GM19351 (cell line): Measurements from ENCODE around the gene KIF2C.
A peak's percentile ranks its signal among the peaks of the same experiment; 100 is the strongest.

Source experiments
- ATAC-seq: cut with Tn5 transposase; IDR thresholded peaks from one replicate; pipeline ENCODE4 v1.9.1; 2021; ENCODE audit warnings: mild to moderate bottlenecking, moderate library complexity; ENCODE audit not compliant: unreplicated experiment

The KIF2C gene

DNA sequence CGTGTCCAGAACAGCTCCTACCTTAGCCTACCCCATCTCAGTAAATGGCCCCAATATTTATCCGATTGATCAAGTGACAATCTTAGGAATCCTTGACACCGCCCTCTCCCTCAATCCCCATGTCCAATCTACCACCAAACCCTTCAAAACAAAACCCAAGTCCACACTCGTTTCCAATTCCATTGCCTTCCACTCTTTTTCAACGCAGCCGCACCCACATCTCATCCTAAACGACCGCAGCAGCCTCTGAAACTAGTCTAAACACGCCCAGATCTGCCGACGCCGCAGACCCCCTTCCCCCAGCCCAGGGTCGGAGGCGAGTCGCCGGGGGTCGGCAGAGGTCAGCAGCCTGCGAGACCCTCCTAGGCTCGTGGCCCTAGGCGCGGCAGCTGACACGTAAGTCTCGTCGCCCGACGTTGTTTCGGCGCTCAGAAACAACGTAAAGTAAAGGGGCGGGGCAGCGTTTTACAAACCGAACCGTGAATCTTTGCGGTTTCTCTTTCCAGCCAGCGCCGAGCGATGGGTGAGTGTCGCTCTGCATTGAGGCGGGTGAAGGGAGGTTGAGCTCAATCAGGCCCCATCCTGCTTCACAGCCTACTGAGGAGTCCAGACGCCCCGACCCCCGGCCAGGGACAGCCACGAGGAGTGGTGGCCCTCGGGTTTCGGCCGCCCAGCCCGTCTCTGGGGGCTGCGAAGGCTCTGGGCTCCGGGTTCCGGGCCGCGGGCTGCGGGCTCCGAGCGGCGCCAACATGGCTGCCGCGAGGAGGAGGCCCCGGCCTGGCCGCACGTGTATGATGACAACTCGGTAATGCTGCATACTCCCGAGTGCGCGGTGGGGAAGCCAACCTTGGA is 35.7 kb downstream of the KIF2C start, which contains the start of gene RPS8:
TSS of gene RPS8 (plus strand) at position 463 of the 852 bp plus-strand sequence. CDS start at position 520, 57 bp downstream.
- peak; percentile 82 for ATAC-seq

DNA sequence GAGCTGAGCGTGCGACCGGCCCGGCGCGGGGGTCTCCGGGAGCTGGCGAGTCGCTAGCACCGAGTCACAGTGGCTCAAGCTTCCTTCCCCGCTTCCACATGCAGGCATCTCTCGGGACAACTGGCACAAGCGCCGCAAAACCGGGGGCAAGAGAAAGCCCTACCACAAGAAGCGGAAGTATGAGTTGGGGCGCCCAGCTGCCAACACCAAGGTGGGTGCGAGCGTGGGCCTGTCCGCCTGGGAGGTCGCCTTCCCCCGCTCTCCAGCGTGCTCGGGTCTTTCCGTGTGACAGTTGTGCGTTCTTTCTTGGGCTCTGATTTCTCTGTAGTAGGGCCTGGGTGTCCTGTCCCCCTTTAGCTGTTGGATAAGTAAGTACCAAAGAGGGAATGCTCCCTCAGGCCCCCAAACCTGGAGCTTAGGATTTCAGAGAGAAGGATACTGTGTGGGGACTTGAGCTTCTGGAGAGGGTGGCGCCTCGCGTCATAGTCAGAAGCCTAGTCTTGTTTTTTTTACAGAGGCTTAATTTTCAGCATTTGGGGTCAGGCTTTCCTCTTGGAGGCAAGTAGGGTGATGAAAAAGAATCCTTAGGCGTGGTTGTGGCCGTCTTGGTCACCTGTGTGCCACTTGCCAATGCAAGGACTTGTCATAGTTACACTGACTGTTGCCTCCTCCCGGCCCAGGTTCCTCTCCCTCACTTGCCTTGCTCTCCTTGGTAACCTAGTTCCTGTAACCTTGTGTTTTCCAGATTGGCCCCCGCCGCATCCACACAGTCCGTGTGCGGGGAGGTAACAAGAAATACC is 36.5 kb downstream of the KIF2C start:
- peak; percentile 16 for ATAC-seq

DNA sequence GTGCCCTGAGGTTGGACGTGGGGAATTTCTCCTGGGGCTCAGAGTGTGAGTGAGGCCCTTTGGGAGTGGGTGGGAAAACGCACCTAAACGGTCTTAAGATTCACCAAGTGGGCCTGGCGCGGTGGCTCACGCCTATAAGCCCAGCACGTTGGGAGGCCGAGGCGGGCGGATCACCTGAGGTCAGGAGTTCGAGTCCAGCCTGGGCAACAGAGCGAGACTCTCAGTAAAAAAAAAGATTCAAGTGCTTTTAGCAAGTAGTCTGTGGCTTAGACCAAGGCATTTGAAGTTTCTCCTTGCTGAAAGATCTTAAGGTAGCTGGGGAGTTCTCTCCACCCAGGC is 37.1 kb downstream of the KIF2C start:
- no peak for ATAC-seq

DNA sequence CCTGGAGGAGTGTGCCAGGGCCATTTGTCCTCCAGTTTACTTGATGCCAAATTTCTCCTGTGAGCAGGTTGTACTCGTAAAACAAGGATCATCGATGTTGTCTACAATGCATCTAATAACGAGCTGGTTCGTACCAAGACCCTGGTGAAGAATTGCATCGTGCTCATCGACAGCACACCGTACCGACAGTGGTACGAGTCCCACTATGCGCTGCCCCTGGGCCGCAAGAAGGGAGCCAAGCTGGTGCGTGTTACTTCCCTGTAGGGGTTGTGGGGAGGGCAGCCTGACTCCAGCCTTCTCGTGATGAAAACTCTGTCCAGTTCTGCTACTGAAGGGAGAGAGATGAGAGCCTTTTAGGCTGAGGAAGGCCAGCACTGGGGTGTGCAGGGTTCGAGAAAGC is 37.9 kb downstream of the KIF2C start:
- ATAC-seq = no peak

DNA sequence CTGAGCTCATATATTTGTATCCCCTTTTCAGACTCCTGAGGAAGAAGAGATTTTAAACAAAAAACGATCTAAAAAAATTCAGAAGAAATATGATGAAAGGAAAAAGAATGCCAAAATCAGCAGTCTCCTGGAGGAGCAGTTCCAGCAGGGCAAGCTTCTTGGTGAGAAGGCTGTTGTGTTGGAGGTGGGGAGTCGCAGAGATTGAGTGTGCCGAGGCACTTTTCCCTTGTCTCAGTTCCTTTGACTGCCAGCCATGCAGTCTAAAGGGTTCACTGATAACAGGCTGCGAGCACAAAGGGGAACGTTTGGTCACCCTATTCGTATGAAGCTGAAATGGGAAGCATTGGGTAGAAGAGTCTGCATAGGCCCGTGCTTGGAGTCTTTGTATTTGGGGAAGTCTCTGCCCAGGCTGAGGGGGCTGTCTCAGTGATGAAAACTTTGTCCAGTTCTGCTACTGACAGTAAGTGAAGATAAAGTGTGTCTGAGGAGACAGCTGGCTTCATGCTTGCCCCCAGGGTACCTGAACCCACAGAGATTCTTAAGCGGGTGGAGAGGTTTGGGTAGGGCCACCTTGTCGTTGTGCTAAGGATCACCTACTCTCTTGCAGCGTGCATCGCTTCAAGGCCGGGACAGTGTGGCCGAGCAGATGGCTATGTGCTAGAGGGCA is 38.5 kb downstream of the KIF2C start:
- ATAC-seq = no peak

DNA sequence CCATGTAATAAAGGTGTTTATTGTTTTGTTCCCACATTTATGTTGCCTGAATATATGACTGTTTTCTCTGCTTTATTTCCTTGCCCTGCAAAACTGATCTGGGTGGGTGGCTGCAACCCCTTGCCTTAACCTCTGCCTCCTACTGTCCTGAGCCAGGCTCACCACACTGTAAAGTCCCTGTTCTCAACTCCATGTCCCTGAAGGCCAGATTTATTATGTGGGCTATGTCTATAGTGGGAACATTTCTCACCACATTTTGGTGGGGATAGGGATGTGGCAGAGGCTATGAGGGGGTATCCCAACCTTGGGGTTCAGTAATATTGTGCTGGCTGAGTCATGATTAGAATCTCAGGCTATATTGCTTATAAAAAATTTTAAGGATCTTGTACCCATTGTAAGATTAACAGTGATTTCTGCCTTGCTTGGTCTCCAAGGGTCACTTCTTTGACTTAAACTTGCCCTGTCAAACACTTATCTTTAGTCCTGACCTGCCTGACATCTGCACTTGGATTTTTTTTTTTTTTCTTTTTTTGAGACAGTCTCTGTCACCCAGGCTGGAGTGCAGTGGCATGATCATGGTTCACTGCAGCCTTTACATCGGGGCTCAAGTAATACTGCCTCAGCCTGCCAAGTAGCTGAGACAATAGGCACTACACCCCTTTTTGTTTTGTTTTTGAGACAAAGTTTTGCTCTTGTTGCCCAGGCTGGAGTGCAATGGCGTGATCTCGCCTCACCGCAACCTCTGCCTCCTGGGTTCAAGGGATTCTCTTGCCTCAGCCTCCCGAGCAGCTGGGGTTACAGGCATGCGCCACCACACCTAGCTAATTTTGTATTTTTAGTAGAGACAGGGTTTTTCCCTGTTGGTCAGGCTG is 39.3 kb downstream of the KIF2C start:
- ATAC-seq = no peak

DNA sequence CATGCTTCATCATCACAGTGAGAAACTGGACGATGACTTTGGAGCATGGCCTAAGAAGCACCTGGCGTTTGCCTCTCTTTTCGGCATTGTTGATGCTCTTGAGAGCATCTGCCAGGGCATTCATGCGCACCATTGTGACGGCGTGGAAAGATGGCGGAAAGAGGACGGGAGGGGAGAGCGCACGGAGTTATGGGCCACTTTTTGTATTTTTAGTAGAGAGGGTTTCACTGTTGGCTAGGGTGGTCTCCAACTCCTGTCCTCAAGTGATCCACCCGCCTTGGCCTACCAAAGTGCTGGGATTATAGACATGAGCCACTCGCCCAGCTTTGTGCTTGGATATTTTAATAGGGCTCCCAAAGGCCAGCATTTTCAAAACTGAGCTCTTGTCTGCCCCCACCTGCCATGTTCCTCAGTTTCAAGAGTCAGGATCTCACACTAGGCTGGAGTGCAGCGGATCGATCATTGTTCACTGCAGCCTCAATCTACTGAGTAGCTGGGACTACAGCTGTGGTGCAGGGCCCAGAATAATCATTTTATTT is 41.0 kb downstream of the KIF2C start:
- ATAC-seq = no peak

DNA sequence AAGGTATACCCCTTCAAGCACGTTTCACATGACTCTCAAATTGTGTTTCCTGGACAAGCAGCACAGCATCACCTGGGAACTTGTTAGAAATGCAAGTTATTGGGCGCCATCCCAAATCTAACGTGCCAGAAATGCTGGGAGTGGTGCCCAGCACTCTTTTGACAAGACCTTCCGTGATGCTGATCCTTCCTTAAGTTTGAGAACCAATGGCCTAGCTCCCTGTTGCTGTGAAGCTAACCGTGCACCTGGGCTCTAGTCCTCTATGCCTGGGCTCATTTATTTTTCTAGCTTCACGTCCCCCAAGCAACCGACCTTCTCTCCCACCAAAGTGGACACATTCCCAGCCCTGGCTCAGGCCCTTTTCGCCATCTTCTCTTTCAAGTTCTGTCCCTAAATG is 44.1 kb downstream of the KIF2C start:
- no peak for ATAC-seq

DNA sequence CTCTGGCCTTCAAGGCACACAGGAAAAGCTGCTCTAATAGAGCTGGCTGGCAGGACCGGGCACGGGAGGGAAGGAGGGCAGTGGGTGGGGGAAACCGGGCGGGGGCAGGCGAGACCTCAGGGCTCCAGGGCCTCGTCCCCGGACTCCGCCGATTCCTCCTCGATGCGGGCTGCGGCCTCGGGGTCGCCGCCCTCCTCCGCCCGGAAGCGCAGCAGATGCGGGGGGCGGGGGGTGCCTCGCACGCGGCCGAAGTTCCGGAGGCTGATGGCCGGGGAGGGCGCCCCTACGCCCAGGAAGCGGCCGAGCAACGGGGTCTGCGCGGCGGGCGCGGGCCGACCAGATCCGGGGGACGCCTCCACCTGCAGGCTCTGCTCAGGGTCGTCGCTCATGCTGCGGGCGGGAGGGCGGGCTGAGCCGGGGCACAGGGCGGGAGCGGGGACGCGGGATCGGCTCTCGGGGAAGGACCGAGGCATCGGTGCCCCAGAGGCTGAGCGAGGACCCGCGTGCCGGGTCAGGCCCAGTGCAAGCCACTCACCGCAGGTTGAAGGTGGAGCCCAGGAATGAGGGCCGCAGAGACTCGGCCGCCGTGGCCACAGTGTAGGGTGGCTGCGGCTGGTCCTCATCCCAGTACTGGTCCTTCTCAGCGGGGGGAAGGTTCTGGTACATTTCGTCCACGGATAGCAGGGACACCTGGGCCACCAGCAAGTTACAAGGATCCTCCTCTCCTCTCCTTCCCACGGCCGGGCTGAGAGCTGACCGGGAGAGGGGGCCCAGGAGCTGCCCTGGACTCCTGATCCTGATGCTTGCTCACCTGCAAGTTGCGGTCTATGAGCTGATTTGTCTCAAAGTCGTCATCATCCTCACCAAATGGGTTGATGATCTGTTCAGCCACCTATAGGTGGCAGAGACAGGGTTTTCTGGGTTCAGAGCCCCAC is 44.7 kb downstream of the KIF2C start:
- ATAC-seq = no peak

DNA sequence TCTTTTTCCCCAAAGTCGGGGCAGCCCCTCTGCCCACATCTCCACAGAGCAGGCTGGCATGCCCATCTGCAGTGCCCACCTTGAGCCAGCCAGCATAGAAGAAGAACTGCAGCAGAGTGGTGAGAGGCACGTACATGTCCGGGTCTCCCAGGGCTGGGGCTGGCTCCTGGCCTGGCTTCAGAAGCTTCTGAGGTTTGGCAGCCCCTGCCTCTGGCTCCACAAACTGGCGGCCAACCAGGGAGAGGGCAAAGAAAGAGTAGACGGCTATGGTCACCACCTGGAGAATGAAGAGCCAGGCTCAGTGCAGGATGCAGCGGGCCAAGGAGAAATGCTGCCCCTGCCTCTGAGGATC is 45.4 kb downstream of the KIF2C start:
- no peak for ATAC-seq

DNA sequence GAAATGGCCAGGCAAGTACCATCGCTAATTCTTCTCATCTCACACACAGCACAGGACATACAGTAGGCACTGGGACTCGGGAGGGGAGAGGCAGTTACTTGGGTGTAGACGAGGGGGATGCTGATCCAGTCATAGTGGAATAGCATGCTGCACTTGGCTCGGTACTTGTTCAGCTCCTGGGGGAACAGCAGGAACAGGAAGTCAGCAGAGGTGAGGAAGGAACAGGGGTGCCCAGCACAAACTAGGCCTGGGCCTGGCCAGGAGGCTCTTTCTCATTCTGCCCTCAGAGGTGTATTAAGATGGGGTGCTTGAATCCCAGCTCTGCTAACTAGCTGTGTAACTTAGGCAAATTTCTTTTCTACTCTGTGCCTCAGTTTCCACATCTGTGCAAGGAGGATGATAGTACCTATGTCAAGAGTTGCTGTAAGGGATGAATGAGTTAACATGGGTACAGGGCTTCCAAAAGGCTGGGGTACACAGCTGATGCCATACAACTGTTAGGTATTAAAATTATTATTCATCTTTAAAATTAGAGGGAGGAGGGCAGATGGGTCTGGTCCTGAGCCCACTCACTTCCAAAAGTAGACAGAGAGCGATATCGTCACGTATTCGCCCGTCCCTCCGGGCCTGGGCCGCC is 46.0 kb downstream of the KIF2C start:
- no peak for ATAC-seq

DNA sequence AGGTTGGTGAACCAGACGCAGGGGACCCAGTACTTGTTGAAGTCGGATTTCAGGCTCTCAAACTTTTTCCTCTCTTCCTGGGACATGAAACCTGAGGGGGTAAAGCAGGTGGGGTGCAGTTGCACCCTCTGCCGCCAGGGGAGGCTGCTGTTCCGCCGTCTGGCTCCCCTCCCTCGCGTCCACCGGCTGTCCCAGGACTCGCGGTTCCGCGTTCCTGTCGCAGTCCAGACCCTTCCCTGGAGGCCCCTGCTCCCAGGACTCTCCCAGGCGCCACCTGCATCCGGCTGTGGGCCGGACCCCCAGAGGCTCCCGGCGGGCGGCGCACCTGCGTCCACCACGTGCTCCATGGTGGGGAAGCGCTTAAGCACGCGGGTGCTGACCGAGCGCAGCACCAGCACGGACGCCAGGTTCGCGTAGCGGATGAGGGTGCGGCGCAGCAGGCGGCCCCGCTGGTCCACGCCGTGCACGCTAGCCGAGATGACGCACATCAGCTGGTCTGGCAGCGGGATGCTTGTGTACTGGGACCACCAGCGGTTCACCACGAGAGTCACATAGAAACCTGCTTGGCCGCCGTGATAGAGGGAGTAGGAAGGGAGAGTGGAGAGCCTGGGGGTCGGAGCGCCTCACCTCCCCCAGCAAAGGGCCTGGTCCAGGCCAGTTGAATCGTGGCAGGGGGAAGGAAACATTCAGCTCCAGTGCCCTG is 46.7 kb downstream of the KIF2C start:
- peak; percentile 70 for ATAC-seq

DNA sequence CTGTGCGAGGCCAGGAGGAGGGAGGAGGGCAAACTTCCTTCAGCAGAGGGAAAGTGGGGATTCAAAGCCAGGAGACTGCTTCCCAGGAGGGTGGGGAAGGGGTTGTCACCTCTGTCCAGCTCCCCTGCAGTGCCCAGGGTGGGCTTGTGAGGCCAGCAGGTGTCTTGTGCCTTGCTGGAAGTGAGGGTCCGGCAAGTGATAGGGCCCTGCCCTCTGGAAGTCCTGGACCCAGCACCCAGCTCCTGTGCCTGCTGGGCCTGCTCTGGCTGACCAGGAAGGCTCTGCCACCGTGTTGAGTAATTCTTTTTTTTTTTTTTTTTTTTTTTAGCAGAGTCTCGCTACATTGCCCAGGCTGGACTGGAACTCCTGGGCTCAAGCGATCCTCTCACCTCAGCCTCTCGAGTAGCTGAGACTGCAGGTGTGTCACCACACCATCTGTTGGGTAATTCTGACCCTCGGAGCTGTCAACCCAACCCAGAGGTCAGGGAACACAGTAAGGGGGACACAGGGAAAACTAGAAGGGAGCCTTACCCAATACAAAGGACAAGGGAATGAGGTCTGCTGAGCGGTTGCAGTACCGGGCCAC is 47.3 kb downstream of the KIF2C start:
- ATAC-seq = no peak

DNA sequence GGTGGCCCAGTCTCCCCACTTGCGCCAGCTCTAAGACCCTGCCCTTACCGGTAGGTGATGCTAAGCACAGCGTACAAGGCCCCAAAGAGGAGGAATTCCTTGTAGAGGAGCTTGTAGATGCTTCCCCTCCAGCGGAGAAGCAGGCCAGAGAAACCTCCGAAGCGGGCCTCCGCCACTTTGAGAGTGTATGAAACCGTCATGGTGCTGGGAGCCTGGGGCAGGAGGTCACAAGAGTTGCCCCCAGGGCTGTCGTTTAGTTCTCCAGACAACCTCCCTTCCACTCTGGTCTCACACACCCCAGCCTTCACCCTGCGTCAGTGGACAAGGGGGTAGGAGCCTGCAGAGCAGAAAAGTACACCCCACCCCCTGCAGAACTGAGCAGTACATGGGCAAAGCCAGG is 47.9 kb downstream of the KIF2C start:
- no peak for ATAC-seq

DNA sequence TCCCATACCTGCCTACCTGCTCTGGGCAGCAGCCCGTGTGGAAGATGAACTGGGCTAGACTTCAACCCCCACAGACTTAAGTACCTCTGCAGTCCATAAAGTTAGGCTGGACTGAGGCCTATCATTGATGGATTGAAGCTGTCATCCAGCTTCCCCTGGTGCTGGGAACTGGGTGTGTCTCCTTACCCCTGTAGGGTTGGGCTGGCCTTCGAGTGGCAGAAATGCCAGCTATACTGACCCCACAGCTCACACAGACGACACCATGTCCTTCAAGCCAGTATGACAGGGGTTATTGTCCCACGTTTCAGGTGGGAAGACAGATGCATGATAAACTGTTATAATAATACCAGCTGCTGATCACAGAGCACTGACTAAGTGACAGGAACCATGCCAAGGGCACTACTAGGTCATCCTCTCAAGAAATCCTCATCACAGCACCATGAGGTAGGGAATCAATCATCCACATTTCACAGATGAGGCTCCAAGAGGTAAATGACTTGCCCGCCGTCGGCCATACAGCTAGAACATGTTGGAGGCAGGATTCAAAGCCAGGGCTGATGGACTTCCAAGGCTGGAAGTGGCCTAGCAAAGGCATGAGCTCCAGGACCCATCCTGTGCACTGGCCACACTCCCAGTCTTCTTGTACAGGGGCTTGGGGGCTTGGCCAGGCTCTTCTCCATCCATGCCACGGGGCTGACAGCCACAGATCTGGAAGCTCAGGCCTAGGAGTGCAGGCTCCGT is 48.7 kb downstream of the KIF2C start, which contains the start of gene BEST4:
TSS of gene BEST4 (minus strand) at position 51 of the 741 bp plus-strand sequence. CDS start 465 bp downstream, outside the sequence.
- ATAC-seq = no peak

DNA sequence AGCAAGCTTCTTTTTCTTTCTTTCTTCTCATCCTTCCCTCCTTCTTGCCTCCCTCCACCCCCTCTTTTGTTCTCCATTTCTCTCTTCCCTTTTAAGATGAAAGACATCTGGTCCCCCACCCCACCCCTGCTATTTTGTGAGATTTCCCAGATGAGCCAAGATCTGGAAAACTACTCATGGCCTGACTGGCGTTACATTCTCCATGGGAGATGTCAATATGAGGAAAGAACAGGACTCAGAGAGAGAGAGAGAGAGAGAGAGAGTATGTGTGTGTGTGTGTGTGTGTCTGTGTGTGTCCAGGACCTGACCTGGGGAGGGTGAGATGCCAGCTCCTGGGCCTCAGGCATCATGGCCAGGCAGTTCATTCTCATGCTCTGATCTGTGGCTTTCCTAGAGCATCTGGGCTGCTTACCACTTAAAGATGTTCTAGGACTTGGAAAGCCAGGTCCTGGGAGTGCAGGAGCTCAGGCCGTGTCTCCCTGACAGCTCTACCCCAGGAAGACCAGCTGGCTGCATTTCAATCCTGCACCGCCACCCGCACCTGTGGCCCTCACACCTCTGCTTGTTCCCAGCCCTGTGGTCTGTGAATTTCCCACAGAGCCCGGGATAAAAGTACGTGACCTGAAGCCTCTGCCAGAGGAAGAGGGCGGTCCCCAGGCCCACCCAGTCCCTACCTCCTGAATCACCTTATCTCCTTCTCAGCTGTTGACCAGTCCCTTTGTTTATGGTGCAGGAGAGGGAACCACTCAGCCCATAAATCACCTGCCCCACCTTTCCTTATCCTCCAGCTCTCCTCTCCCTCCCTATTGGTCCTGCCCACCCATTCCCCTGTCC is 51.5 kb downstream of the KIF2C start:
- ATAC-seq = no peak
